MCF 10A (cell line): ENCODE results near the gene ZFP69B. TPM values are rescaled to one million over a fixed set of nuclear protein-coding genes. Genes with fewer than 3 reads are reported as not detected.

Source experiments
- BruUV-seq: library from RNA; stranded (reverse); fragments of 400-500 nt; replicated peaks from 2 replicates; lab custom pipeline; 2021; lab: Mats Ljungman, UMichigan
- CTCF ChIA-PET: fragments of 300-600 bp; sonication (Branson Sonifier 250); formaldehyde crosslinking; extraction: SDS; loops from one replicate; lab custom pipeline; 2021; ENCODE audit warnings: antibody characterized with exemption, inconsistent platforms; lab: Yijun Ruan, JAX
- POLR2A ChIA-PET: fragments of 300-600, 350-650 bp; sonication (Branson Sonifier 250); formaldehyde crosslinking; extraction: SDS; loops from one replicate; lab custom pipeline; 2020; ENCODE audit warnings: antibody characterized with exemption, inconsistent platforms; lab: Yijun Ruan, JAX
- DNase-seq: peaks from one replicate; pipeline ENCODE4 v3.0.0-alpha.2; 2018; ENCODE audit not compliant: unreplicated experiment
- H3K27ac Mint-ChIP-seq: one replicate; pipeline ENCODE4 v1.8.0; 2022; ENCODE audit warnings: mild to moderate bottlenecking, low read depth, mixed read lengths; ENCODE audit not compliant: unreplicated experiment
- H3K27me3 Mint-ChIP-seq: one replicate; pipeline ENCODE4 v1.8.0; 2022; ENCODE audit warnings: mixed read lengths; ENCODE audit not compliant: insufficient read depth, unreplicated experiment
- H3K36me3 Mint-ChIP-seq: one replicate; pipeline ENCODE4 v1.8.0; 2022; ENCODE audit warnings: mild to moderate bottlenecking, moderate library complexity, mixed read lengths; ENCODE audit not compliant: insufficient read depth, unreplicated experiment
- H3K4me1 Mint-ChIP-seq: one replicate; pipeline ENCODE4 v1.8.0; 2022; ENCODE audit warnings: mixed read lengths; ENCODE audit not compliant: insufficient read depth, unreplicated experiment
- H3K4me3 Mint-ChIP-seq: one replicate; pipeline ENCODE4 v1.8.0; 2022; ENCODE audit warnings: mild to moderate bottlenecking, moderate library complexity, mixed read lengths; ENCODE audit not compliant: unreplicated experiment
- H3K9me3 Mint-ChIP-seq: one replicate; pipeline ENCODE4 v1.8.0; 2022; ENCODE audit warnings: mixed read lengths; ENCODE audit not compliant: unreplicated experiment
- intact Hi-C: fragments of 100-400 bp; cut with micrococcal nuclease; formaldehyde crosslinking; loops from 2 replicates; pipeline ENCODE4 v1.14.1; 2022
- total RNA-seq: library from RNA; stranded (reverse); gene quantifications from 2 replicates; pipeline ENCODE4 v1.2.3, GENCODE V29; 2022
- TF ChIP-seq, protein P1 (sequence below): fragments of 200-600 bp; IDR thresholded peaks from one replicate; pipeline ENCODE4 v1.8.0; 2022; ENCODE audit warnings: antibody characterized with exemption, mild to moderate bottlenecking; ENCODE audit not compliant: unreplicated experiment

The ZFP69B gene
- total RNA-seq, 1 experiment from 2014 or later = 8.9 TPM

DNA sequence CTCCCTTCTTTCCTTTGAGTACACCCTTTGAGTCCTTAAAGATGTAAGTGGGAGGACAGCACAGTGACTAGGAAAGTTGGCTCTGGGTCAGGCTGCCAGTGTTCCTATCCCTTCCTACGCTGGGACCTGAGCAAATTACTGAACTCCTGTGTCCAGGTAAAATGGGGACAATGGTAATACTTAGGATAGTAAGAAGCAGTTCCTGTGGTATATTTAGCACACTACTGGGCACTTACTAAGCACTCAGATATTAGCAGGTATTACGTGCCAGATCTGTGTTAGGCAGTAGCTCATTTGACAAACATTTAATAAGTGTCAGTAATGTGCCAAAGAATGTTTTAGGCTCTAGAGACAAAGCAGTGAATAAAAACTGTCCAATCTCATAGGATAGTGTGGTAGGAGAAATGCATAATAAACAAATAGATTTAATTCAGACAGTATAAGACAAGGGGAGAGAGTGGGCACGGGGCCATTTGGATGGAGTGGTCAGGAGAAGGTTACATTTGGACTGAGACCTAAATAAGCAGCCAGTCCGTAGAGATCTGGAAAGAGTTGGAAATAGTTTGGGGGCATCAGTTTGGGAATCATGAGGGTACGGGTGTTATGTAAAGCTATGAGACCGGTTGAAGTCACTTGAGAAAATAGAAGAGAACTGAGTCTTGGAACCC, 26.2 kb upstream of the ZFP69B start:
- no peaks in the 10 kb centered on the region for H3K9me3 Mint-ChIP-seq
- ChIA-PET CTCF (interaction anchor here (1.9 kb wide), 1 partner anchor 15 kb away, joined by 7 read pairs; no protein-coding TSS in a partner anchor), POLR2A (interaction anchor here (0.6 to 0.9 kb wide), 2 partner anchors 19 to 167 kb away, joined by 3 read pairs; no protein-coding TSS in a partner anchor)
- TF ChIP-seq, protein P1, sequence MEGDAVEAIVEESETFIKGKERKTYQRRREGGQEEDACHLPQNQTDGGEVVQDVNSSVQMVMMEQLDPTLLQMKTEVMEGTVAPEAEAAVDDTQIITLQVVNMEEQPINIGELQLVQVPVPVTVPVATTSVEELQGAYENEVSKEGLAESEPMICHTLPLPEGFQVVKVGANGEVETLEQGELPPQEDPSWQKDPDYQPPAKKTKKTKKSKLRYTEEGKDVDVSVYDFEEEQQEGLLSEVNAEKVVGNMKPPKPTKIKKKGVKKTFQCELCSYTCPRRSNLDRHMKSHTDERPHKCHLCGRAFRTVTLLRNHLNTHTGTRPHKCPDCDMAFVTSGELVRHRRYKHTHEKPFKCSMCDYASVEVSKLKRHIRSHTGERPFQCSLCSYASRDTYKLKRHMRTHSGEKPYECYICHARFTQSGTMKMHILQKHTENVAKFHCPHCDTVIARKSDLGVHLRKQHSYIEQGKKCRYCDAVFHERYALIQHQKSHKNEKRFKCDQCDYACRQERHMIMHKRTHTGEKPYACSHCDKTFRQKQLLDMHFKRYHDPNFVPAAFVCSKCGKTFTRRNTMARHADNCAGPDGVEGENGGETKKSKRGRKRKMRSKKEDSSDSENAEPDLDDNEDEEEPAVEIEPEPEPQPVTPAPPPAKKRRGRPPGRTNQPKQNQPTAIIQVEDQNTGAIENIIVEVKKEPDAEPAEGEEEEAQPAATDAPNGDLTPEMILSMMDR = no peak
- intact Hi-C loops = no loop called here
- H3K4me1 Mint-ChIP-seq = peaks cover 9% of the 10 kb centered on the region
- no TSS peak for BruUV-seq
- no peak overlapping the region for H3K4me3 Mint-ChIP-seq
- DNase-seq = no peak
- H3K27ac Mint-ChIP-seq = no peak overlapping the region
- H3K36me3 Mint-ChIP-seq = peaks cover 15% of the 10 kb centered on the region
- no peaks in the 10 kb centered on the region for H3K27me3 Mint-ChIP-seq

DNA sequence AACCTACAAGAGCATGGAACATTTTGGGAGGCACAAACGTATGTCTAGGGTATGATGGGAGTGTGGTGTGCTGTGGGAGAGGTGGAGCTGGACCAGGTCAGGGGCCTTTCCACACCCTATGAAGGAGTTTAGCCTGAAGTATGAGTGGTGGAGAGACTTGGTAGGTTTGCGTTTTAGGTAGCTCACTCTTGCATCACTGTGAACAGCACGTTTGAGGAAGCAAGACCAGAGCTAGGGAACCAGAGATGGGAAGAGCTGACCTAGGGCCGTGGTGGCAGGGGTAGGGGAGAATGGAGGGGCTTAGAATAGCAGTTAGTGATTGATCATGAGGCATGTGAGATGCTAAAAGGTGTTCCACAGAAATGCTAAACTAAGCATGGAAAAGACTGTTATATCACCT, 25.1 kb upstream of the ZFP69B start:
- Mint-ChIP-seq H3K27me3 (no peaks in the 10 kb centered on the region), H3K9me3 (no peaks in the 10 kb centered on the region), H3K4me1 (peaks cover 9% of the 10 kb centered on the region), H3K36me3 (peaks cover 14% of the 10 kb centered on the region), H3K4me3 (no peak overlapping the region), H3K27ac (no peak overlapping the region)
- TF ChIP-seq, protein P1 = no peak
- ChIA-PET POLR2A (interaction anchor here (0.9 kb wide), 1 partner anchor 20 kb away, joined by 3 read pairs; no protein-coding TSS in a partner anchor), CTCF (interaction anchor here (0.9 to 1.9 kb wide), 3 partner anchors 12 to 21 kb away, joined by 3 to 7 read pairs (median 6); no protein-coding TSS in a partner anchor)
- intact Hi-C loops = no loop called here
- no peak for DNase-seq
- no TSS peak for BruUV-seq

DNA sequence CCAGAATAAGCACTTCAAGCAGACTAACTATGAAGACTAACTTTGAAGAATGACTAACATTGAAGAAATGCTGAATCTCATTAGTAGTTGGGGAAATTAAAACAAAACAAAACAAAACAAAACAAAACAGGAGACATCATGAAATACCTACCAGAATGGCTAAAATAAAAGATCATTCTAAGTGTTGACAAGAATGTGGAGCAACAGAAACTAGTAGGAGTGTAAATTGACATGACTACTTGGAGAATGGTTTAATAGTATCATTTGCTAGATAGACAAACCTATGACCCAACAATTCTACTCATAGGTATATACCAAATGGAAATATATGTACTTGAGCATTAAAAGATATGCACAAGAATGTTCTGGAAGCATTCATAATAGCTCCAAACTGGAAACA, 18.9 kb upstream of the ZFP69B start:
- H3K27ac Mint-ChIP-seq = no peak overlapping the region
- H3K9me3 Mint-ChIP-seq = no peaks in the 10 kb centered on the region
- H3K36me3 Mint-ChIP-seq = no peaks in the 10 kb centered on the region
- no peaks in the 10 kb centered on the region for H3K4me1 Mint-ChIP-seq
- intact Hi-C loops = no loop called here
- ChIA-PET CTCF (interaction anchor here (0.6 to 0.7 kb wide), 2 partner anchors 12 to 50 kb away, joined by 3 to 4 read pairs; no protein-coding TSS in a partner anchor), POLR2A (interaction anchor here (0.6 kb wide), 1 partner anchor 56 kb away, joined by 3 read pairs; no protein-coding TSS in a partner anchor)
- no TSS peak for BruUV-seq
- TF ChIP-seq, protein P1 = no peak
- no peak for DNase-seq
- no peaks in the 10 kb centered on the region for H3K27me3 Mint-ChIP-seq
- no peak overlapping the region for H3K4me3 Mint-ChIP-seq

DNA sequence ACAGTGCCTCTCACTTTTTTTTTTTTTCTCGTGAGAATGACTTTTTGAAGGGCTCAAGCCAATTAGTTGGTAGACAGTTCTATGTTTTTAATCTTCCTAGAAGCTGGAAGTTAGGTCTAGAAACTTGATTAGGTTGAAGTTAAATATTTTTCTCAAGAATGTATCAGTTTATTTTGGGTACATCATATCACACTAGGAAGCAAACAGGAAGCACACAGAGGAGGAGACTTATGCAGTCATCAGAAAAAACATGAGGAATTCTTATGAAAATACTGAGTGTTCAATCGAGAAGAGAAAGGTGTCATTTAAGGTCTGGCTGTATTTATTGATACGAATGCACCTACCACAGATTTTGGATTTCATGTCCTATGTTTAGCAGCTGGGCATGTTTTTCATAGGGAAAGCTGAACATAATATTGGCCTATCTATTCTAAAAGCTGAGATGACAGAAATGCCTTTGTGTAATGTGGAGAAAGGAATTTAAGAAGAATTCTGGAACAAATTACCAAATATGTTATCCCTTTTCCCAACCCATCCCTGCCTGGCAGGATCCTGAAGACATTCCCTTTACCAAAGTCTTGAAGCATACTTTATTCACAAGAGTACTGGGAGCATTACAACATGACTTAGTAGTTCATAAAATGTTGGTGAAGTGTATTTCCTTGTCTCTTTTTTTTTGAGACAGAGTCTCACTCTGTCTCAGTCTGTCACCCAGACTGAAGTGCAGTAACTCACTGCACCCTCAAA, 17.5 kb upstream of the ZFP69B start:
- H3K4me3 Mint-ChIP-seq = no peak overlapping the region
- H3K27me3 Mint-ChIP-seq = no peaks in the 10 kb centered on the region
- H3K27ac Mint-ChIP-seq = no peak overlapping the region
- intact Hi-C loops = no loop called here
- no TSS peak for BruUV-seq
- DNase-seq = no peak
- ChIA-PET POLR2A (no interaction called here), CTCF (interaction anchor here (0.6 to 0.7 kb wide), 2 partner anchors 13 to 51 kb away, joined by 3 read pairs; no protein-coding TSS in a partner anchor)
- H3K36me3 Mint-ChIP-seq = no peaks in the 10 kb centered on the region
- no peaks in the 10 kb centered on the region for H3K4me1 Mint-ChIP-seq
- H3K9me3 Mint-ChIP-seq = no peaks in the 10 kb centered on the region
- TF ChIP-seq, protein P1 = no peak
